H1 (cell line): ENCODE data around the gene SHLD1.
"Not testable (repeated sequence)": the region's sequence is repeated elsewhere in the genome, so short reads cannot be mapped to it uniquely, and the experiment has no call there.

Source experiments
- ASH2L ChIP-seq: fragments of 200-600, 300-600 bp; sonication (generic); IDR thresholded peaks from one replicate; pipeline ENCODE4 v1.7.1; 2017; ENCODE audit warnings: low read length
- EP300 ChIP-seq, 2 experiments: IDR thresholded peaks; 1 replicate in 1 of 2; 2 replicates in 1 of 2; pipeline ENCODE4 v1.6.1; 2011 to 2012; ENCODE audit warnings: low read depth in 2 of 2, low read length in 2 of 2, mild to moderate bottlenecking in 2 of 2, borderline replicate concordance in 1 of 2, inconsistent platforms in 1 of 2, moderate library complexity in 1 of 2
- GABPA ChIP-seq: IDR thresholded peaks from 2 replicates; pipeline ENCODE4 v1.6.1; 2011; ENCODE audit warnings: mild to moderate bottlenecking, low read length, moderate library complexity, borderline replicate concordance; ENCODE audit not compliant: insufficient read depth
- POLR2AphosphoS5 ChIP-seq: IDR thresholded peaks from 2 replicates; pipeline ENCODE4 v1.6.1; 2011; ENCODE audit warnings: low read depth, low read length
- TAF7 ChIP-seq: optimal IDR thresholded peaks from 2 replicates; pipeline ENCODE3; 2011; ENCODE audit warnings: low read depth, mild to moderate bottlenecking, inconsistent platforms, low read length, moderate library complexity, borderline replicate concordance
- TF ChIP-seq, protein P1 (sequence below): IDR thresholded peaks from 2 replicates; pipeline ENCODE4 v1.6.1; 2011; ENCODE audit warnings: low read length, improper control_type of control experiment
- TF ChIP-seq, protein P2 (sequence below): IDR thresholded peaks from 2 replicates; pipeline ENCODE4 v1.6.1; 2011; ENCODE audit warnings: low read depth, mild to moderate bottlenecking, low read length; ENCODE audit not compliant: insufficient read depth
- TF ChIP-seq, protein P3 (sequence below), 3 experiments: IDR thresholded peaks; 1 replicate in 2 of 3; 2 replicates in 1 of 3; pipeline versions ENCODE4 v1.5.1 to v1.6.1; 2011; ENCODE audit warnings: low read length in 3 of 3, mild to moderate bottlenecking in 3 of 3, inconsistent platforms in 2 of 3, low read depth in 1 of 3, moderate library complexity in 1 of 3; ENCODE audit not compliant: insufficient read depth in 1 of 3; ENCODE audit errors: control extremely low read depth in 1 of 3

DNA sequence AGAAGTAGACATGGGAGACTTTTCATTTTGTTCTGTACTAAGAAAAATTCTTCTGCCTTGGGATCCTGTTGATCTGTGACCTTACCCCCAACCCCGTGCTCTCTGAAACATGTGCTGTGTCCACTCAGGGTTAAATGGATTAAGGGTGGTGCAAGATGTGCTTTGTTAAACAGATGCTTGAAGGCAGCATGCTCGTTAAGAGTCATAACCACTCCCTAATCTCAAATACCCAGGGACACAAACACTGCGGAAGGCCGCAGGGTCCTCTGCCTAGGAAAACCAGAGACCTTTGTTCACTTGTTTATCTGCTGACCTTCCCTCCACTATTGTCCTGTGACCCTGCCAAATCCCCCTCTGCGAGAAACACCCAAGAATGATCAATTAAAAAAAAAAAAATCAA is 47.9 kb upstream of the SHLD1 start:
- TF ChIP-seq ASH2L; POLR2AphosphoS5; EP300 (IDR thresholded peaks at IDR 0.05; ENCODE audit: borderline replicate concordance in 1 of 2, low read depth in 2 of 2, low read length in 2 of 2); TAF7; GABPA: not testable (repeated sequence)
- TF ChIP-seq, protein P1, sequence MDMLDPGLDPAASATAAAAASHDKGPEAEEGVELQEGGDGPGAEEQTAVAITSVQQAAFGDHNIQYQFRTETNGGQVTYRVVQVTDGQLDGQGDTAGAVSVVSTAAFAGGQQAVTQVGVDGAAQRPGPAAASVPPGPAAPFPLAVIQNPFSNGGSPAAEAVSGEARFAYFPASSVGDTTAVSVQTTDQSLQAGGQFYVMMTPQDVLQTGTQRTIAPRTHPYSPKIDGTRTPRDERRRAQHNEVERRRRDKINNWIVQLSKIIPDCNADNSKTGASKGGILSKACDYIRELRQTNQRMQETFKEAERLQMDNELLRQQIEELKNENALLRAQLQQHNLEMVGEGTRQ = not testable (repeated sequence)
- TF ChIP-seq, protein P2, sequence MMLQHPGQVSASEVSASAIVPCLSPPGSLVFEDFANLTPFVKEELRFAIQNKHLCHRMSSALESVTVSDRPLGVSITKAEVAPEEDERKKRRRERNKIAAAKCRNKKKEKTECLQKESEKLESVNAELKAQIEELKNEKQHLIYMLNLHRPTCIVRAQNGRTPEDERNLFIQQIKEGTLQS = not testable (repeated sequence)
- TF ChIP-seq, protein P3, sequence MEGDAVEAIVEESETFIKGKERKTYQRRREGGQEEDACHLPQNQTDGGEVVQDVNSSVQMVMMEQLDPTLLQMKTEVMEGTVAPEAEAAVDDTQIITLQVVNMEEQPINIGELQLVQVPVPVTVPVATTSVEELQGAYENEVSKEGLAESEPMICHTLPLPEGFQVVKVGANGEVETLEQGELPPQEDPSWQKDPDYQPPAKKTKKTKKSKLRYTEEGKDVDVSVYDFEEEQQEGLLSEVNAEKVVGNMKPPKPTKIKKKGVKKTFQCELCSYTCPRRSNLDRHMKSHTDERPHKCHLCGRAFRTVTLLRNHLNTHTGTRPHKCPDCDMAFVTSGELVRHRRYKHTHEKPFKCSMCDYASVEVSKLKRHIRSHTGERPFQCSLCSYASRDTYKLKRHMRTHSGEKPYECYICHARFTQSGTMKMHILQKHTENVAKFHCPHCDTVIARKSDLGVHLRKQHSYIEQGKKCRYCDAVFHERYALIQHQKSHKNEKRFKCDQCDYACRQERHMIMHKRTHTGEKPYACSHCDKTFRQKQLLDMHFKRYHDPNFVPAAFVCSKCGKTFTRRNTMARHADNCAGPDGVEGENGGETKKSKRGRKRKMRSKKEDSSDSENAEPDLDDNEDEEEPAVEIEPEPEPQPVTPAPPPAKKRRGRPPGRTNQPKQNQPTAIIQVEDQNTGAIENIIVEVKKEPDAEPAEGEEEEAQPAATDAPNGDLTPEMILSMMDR (IDR thresholded peaks at IDR 0.05; ENCODE audit: control extremely low read depth in 1 of 3, insufficient read depth in 1 of 3, low read depth in 1 of 3, low read length in 3 of 3) = not testable (repeated sequence)
